Mucosa of descending colon (tissue), 3 donors: ENCODE results near the gene PAX2. TPM values are rescaled to one million over a fixed set of nuclear protein-coding genes. Genes with fewer than 3 reads are reported as not detected.

Experiments
- ATAC-seq: fragments of 200-7000 bp; cut with Tn5 transposase; one replicate; pipeline ENCODE4 v1.9.1; 2020; ENCODE audit warnings: mild to moderate bottlenecking, moderate library complexity
- DNase-seq, 3 donors: peaks; one replicate each; pipeline ENCODE4 v3.0.0-alpha.2; 2020
- H3K36me3 ChIP-seq: fragments of 200-600 bp; one replicate; pipeline ENCODE4 v1.8.0; 2021; ENCODE audit warnings: low read depth, mild to moderate bottlenecking
- H3K4me1 ChIP-seq: fragments of 200-600 bp; one replicate; pipeline ENCODE4 v1.8.0; 2021; ENCODE audit warnings: low read depth, mild to moderate bottlenecking
- H3K4me3 ChIP-seq: fragments of 200-600 bp; one replicate; pipeline ENCODE4 v1.8.0; 2021; ENCODE audit warnings: mild to moderate bottlenecking
- H3K9me3 ChIP-seq: fragments of 200-600 bp; one replicate; pipeline ENCODE4 v1.8.0; 2021; ENCODE audit warnings: mild to moderate bottlenecking
- CTCF ChIP-seq: fragments of 200-600 bp; IDR thresholded peaks from one replicate; pipeline ENCODE4 v1.8.0; 2022; ENCODE audit warnings: antibody characterized with exemption, mild to moderate bottlenecking
- intact Hi-C, 2 donors: fragments of 100-400 bp; cut with DNase I in 1 of 2; cut with micrococcal nuclease in 1 of 2; formaldehyde crosslinking; loops; one replicate each; pipeline versions ENCODE4 v1.11.0 to v1.11.1; 2022; cut with DNase I, micrococcal nuclease
- total RNA-seq, 3 donors: library from RNA; stranded (reverse); fragmentation: NEBNext Ultra II Directional in 2 of 3; extraction: Animal tissue kit (Norgen Biotek cat#: 25700) in 2 of 3; gene quantifications; one replicate each; pipeline versions ENCODE4 v1.2.1 to v1.2.4, GENCODE V29; 2021 to 2023
- donor health status: DM: no; HTN: no; CAD: no; lungs with moderate emphysema.
- donor health status: DM: no; HTN: no; CAD: no.
- donor health status: DM: no; HTN: yes; CAD: no.

PAX2 gene
- total RNA-seq, 3 donors from 2014 or later, result not detected

GRCh38 chr10:100808876-100809275 is 63.5 kb downstream of the PAX2 start:
- no peak for TF ChIP-seq CTCF
- Histone ChIP-seq H3K9me3 (no peaks in the 10 kb centered on the region), H3K36me3 (no peaks in the 10 kb centered on the region), H3K4me3 (no peak overlapping the region), H3K4me1 (no peaks in the 10 kb centered on the region)
- peak in 1 of 3 donors; percentile 22 for DNase-seq
- intact Hi-C loops, result no loop called here
- ATAC-seq, result no peak

GRCh38 chr10:100810091-100810834 is 64.9 kb downstream of the PAX2 start:
- no peak for TF ChIP-seq CTCF
- no peaks in the 10 kb centered on the region for H3K4me1 ChIP-seq
- no peak overlapping the region for H3K4me3 ChIP-seq
- intact Hi-C loops, result no loop called here
- DNase-seq (peak in 1 of 3 donors; percentile 36), ATAC-seq (no peak)
- no peaks in the 10 kb centered on the region for H3K9me3 ChIP-seq
- no peaks in the 10 kb centered on the region for H3K36me3 ChIP-seq

- Histone ChIP-seq H3K36me3 (no peaks in the 10 kb centered on the region), H3K4me3 (no peak overlapping the region), H3K4me1 (no peaks in the 10 kb centered on the region), H3K9me3 (no peaks in the 10 kb centered on the region)
- intact Hi-C loops, result no loop called here
- ATAC-seq (no peak), DNase-seq (no peak)
- TF ChIP-seq CTCF, result no peak
Measured at GRCh38 chr10:100810835-100811116, 65.4 kb downstream of the PAX2 start.

GRCh38 chr10:100811261-100811660 is 65.9 kb downstream of the PAX2 start:
- no peaks in the 10 kb centered on the region for H3K4me1 ChIP-seq
- H3K36me3 ChIP-seq, result no peaks in the 10 kb centered on the region
- intact Hi-C loops, result no loop called here
- no peaks in the 10 kb centered on the region for H3K9me3 ChIP-seq
- no peak overlapping the region for H3K4me3 ChIP-seq
- DNase-seq, result no peak
- ATAC-seq, result no peak
- no peak for TF ChIP-seq CTCF

GRCh38 chr10:100811752-100812750 is 66.7 kb downstream of the PAX2 start:
- Histone ChIP-seq H3K4me3 (no peak overlapping the region), H3K36me3 (no peaks in the 10 kb centered on the region), H3K4me1 (no peaks in the 10 kb centered on the region), H3K9me3 (no peaks in the 10 kb centered on the region)
- peak in 1 of 3 donors; percentile 23 for DNase-seq
- no peak for TF ChIP-seq CTCF
- intact Hi-C loops, result no loop called here
- ATAC-seq, result no peak
